HepG2 (cell line): ENCODE data around the gene STK36. TPM values are rescaled to one million over a fixed set of nuclear protein-coding genes. Genes with fewer than 3 reads are reported as not detected.

Experiments
- ATAD3A ChIP-seq: sonication (generic); formaldehyde crosslinking; IDR thresholded peaks from 2 replicates; pipeline ENCODE4 v1.4.0; 2020; ENCODE audit warnings: missing genetic modification reagents
- FOXP1 ChIP-seq, 2 experiments: fragments of 450-650 bp in 1 of 2; IDR thresholded peaks; 2 replicates each; pipeline ENCODE4 v1.6.1; 2017 to 2018; ENCODE audit warnings: antibody characterized with exemption in 1 of 2
- GTF2F1 ChIP-seq: fragments of 150-350 bp; IDR thresholded peaks from 2 replicates; pipeline ENCODE4 v1.6.1; 2014; ENCODE audit warnings: low read length
- HNF4G ChIP-seq, 2 experiments: sonication (generic) in 1 of 2; formaldehyde crosslinking in 1 of 2; IDR thresholded peaks; 2 replicates each; pipeline versions ENCODE4 v1.4.0 to v1.6.1; 2011 to 2020; ENCODE audit warnings: borderline replicate concordance in 2 of 2, low read depth in 2 of 2, mild to moderate bottlenecking in 2 of 2, low read length in 1 of 2, missing genetic modification reagents in 1 of 2, moderate library complexity in 1 of 2
- KLF9 ChIP-seq: IDR thresholded peaks from 2 replicates; pipeline ENCODE4 v1.6.1; 2016; ENCODE audit warnings: low read depth
- MAZ ChIP-seq, 2 experiments: sonication (generic) in 1 of 2; formaldehyde crosslinking in 1 of 2; IDR thresholded peaks; 2 replicates each; pipeline versions ENCODE4 v1.5.0 to v1.6.1; 2012 to 2020; ENCODE audit warnings: low read depth in 2 of 2, mild to moderate bottlenecking in 2 of 2, borderline replicate concordance in 1 of 2, improper control_type of control experiment in 1 of 2, low read length in 1 of 2, missing genetic modification reagents in 1 of 2, moderate library complexity in 1 of 2
- MIER2 ChIP-seq: IDR thresholded peaks from 2 replicates; pipeline ENCODE4 v1.6.1; 2016; ENCODE audit warnings: missing biosample characterization, missing genetic modification reagents
- PHF8 ChIP-seq: sonication (generic); formaldehyde crosslinking; IDR thresholded peaks from 2 replicates; pipeline ENCODE4 v1.5.0; 2020; ENCODE audit warnings: missing genetic modification reagents
- PTBP1 ChIP-seq: fragments of 200-400 bp; formaldehyde crosslinking; IDR thresholded peaks from 2 replicates; pipeline ENCODE4 v1.6.1; 2018; ENCODE audit warnings: low read length, low read depth; ENCODE audit not compliant: poor library complexity, severe bottlenecking
- RFXAP ChIP-seq: sonication (generic); formaldehyde crosslinking; IDR thresholded peaks from 2 replicates; pipeline ENCODE4 v1.4.0; 2020; ENCODE audit warnings: missing genetic modification reagents, borderline replicate concordance
- SP140L ChIP-seq: sonication (generic); formaldehyde crosslinking; IDR thresholded peaks from 2 replicates; pipeline ENCODE4 v1.4.0; 2020; ENCODE audit warnings: missing genetic modification reagents, borderline replicate concordance
- ZNF282 ChIP-seq: fragments of 450-650 bp; IDR thresholded peaks from 2 replicates; pipeline ENCODE4 v1.6.1; 2018; ENCODE audit not compliant: partially characterized antibody
- ZNF44 ChIP-seq: sonication (generic); formaldehyde crosslinking; IDR thresholded peaks from 2 replicates; pipeline ENCODE4 v1.5.1; 2020; ENCODE audit warnings: mild to moderate bottlenecking, missing genetic modification reagents
- ZNF615 ChIP-seq: sonication (generic); formaldehyde crosslinking; IDR thresholded peaks from 2 replicates; pipeline ENCODE4 v1.5.0; 2020; ENCODE audit warnings: mild to moderate bottlenecking, missing genetic modification reagents, borderline replicate concordance
- polyA plus RNA-seq, 8 experiments: library from polyadenylated mRNA; depleted of rRNA in 3 of 8; stranded (reverse) in 7 of 8; unstranded in 1 of 8; fragments of >200 nt; fragmentation: Illumina TruSeq in 4 of 8; extraction: Trizol in 4 of 8; gene quantifications; 2 replicates each; pipeline versions ENCODE4 v1.2.1 to v1.2.3, GENCODE V29; 2011 to 2016; ENCODE audit warnings: low read depth in 4 of 8, missing spikeins in 1 of 8, mixed read lengths in 1 of 8; ENCODE audit not compliant: insufficient read depth in 1 of 8
- total RNA-seq, 5 experiments: library from RNA; depleted of rRNA; stranded (reverse); fragments of >200 nt; fragmentation: Illumina TruSeq; extraction: Trizol; gene quantifications; 2 replicates each; pipeline ENCODE4 v1.2.3, GENCODE V29; 2016; ENCODE audit warnings: low read depth in 1 of 5
- TF ChIP-seq, protein P1 (sequence below): sonication (generic); formaldehyde crosslinking; IDR thresholded peaks from 2 replicates; pipeline ENCODE4 v1.8.1; 2023; ENCODE audit warnings: mild to moderate bottlenecking, missing genetic modification reagents
- TF ChIP-seq, protein P2 (sequence below): sonication (generic); formaldehyde crosslinking; conservative IDR thresholded peaks from 2 replicates; pipeline ENCODE4 v1.4.0; 2020; ENCODE audit warnings: missing genetic modification reagents
- TF ChIP-seq, protein P3 (sequence below): IDR thresholded peaks from 2 replicates; pipeline ENCODE4 v1.6.1; 2016; ENCODE audit warnings: low read depth, missing genetic modification reagents, missing compliant biosample characterization
- TF ChIP-seq, protein P4 (sequence below): sonication (generic); formaldehyde crosslinking; IDR thresholded peaks from 2 replicates; pipeline ENCODE4 v1.5.1; 2020; ENCODE audit warnings: mild to moderate bottlenecking, moderate library complexity, missing genetic modification reagents

Gene STK36
- total and polyA plus RNA-seq, 2 of the 13 experiments (the other 11 are each of a cell fraction or from before 2014, with no cell fraction given) = 45.9 to 83.5 TPM

DNA sequence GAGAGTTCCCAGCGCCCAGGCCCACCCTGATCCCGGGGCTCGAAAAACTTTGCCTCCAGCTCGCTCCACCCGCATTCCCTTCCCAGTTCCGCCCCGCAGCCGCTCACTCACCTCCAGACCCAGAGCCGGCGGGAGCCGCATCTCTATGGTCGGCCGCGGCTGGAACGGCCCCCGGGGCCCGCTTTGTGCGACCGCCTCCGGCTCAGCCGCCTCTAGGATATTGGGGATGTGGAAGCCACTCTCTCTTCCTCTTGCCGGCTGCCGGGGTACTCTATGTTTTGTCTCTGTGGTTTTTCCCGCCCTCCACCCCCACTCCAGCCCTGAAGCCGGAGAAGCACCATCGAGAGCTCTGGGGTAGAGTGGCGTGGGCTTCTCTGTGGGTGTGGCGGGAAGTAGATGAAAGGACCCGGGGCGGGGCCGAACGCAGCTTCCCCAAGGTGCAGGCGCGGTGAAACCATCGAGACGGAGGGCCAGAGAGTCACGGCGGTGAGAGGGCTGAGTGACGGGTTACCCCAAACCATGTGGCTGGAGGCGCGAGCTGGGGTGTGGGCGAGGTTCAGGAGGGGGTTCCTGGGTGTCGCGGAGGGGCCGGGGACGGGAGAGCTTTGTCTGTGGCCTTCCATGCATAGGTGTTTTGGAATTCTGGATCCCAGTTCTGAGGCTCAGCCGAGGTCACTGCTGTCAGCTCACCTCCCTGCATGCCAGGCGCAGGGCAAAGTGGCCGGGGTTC lies 12.5 kb upstream of the STK36 start, which contains the start of the genes BCS1L and ZNF142 (continued):
- TF ChIP-seq HNF4G (IDR thresholded peaks at IDR 0.05; ENCODE audit: borderline replicate concordance, low read depth, low read length) = no peak
- no peak; the same call in none of the 2 replicates for TF ChIP-seq HNF4G (CRISPR knock-in tag; IDR thresholded peaks at IDR 0.05; ENCODE audit: borderline replicate concordance, low read depth)
- no peak for TF ChIP-seq FOXP1 (IDR thresholded peaks at IDR 0.05)
- TF ChIP-seq FOXP1 (CRISPR knock-in tag; IDR thresholded peaks at IDR 0.05) = peak; percentile 16
- TF ChIP-seq, protein P1, sequence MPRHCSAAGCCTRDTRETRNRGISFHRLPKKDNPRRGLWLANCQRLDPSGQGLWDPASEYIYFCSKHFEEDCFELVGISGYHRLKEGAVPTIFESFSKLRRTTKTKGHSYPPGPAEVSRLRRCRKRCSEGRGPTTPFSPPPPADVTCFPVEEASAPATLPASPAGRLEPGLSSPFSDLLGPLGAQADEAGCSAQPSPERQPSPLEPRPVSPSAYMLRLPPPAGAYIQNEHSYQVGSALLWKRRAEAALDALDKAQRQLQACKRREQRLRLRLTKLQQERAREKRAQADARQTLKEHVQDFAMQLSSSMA = 0 out of 2 replicates have a peak, but pooled peaks have one; percentile 48
- TF ChIP-seq MIER2 (CRISPR knock-in tag) = no peak
- peak; percentile 48; the same call in 1 of the 2 replicates for TF ChIP-seq RFXAP (CRISPR knock-in tag)
- TF ChIP-seq, protein P2, sequence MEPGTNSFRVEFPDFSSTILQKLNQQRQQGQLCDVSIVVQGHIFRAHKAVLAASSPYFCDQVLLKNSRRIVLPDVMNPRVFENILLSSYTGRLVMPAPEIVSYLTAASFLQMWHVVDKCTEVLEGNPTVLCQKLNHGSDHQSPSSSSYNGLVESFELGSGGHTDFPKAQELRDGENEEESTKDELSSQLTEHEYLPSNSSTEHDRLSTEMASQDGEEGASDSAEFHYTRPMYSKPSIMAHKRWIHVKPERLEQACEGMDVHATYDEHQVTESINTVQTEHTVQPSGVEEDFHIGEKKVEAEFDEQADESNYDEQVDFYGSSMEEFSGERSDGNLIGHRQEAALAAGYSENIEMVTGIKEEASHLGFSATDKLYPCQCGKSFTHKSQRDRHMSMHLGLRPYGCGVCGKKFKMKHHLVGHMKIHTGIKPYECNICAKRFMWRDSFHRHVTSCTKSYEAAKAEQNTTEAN (CRISPR knock-in tag) = peak; percentile 68; the same call in 1 of the 2 replicates
- peak; percentile 49; the same call in 1 of the 2 replicates for TF ChIP-seq ZNF615 (CRISPR knock-in tag)
- 0 out of 2 replicates have a peak, but pooled peaks have one; percentile 29 for TF ChIP-seq KLF9 (CRISPR knock-in tag)
- no peak for TF ChIP-seq GTF2F1
- peak; percentile 12; the same call in 1 of the 2 replicates for TF ChIP-seq MAZ (IDR thresholded peaks at IDR 0.05; ENCODE audit: borderline replicate concordance, low read depth, low read length)
- TF ChIP-seq MAZ (CRISPR knock-in tag; IDR thresholded peaks at IDR 0.05; ENCODE audit: low read depth) = peak; percentile 55; the same call in 1 of the 2 replicates
- TF ChIP-seq, protein P3, sequence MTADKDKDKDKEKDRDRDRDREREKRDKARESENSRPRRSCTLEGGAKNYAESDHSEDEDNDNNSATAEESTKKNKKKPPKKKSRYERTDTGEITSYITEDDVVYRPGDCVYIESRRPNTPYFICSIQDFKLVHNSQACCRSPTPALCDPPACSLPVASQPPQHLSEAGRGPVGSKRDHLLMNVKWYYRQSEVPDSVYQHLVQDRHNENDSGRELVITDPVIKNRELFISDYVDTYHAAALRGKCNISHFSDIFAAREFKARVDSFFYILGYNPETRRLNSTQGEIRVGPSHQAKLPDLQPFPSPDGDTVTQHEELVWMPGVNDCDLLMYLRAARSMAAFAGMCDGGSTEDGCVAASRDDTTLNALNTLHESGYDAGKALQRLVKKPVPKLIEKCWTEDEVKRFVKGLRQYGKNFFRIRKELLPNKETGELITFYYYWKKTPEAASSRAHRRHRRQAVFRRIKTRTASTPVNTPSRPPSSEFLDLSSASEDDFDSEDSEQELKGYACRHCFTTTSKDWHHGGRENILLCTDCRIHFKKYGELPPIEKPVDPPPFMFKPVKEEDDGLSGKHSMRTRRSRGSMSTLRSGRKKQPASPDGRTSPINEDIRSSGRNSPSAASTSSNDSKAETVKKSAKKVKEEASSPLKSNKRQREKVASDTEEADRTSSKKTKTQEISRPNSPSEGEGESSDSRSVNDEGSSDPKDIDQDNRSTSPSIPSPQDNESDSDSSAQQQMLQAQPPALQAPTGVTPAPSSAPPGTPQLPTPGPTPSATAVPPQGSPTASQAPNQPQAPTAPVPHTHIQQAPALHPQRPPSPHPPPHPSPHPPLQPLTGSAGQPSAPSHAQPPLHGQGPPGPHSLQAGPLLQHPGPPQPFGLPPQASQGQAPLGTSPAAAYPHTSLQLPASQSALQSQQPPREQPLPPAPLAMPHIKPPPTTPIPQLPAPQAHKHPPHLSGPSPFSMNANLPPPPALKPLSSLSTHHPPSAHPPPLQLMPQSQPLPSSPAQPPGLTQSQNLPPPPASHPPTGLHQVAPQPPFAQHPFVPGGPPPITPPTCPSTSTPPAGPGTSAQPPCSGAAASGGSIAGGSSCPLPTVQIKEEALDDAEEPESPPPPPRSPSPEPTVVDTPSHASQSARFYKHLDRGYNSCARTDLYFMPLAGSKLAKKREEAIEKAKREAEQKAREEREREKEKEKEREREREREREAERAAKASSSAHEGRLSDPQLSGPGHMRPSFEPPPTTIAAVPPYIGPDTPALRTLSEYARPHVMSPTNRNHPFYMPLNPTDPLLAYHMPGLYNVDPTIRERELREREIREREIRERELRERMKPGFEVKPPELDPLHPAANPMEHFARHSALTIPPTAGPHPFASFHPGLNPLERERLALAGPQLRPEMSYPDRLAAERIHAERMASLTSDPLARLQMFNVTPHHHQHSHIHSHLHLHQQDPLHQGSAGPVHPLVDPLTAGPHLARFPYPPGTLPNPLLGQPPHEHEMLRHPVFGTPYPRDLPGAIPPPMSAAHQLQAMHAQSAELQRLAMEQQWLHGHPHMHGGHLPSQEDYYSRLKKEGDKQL (CRISPR knock-in tag) = no peak
- TF ChIP-seq, protein P4, sequence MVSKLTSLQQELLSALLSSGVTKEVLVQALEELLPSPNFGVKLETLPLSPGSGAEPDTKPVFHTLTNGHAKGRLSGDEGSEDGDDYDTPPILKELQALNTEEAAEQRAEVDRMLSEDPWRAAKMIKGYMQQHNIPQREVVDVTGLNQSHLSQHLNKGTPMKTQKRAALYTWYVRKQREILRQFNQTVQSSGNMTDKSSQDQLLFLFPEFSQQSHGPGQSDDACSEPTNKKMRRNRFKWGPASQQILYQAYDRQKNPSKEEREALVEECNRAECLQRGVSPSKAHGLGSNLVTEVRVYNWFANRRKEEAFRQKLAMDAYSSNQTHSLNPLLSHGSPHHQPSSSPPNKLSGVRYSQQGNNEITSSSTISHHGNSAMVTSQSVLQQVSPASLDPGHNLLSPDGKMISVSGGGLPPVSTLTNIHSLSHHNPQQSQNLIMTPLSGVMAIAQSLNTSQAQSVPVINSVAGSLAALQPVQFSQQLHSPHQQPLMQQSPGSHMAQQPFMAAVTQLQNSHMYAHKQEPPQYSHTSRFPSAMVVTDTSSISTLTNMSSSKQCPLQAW (CRISPR knock-in tag) = peak; percentile 80; the same call in 1 of the 2 replicates
- TF ChIP-seq SP140L (CRISPR knock-in tag) = no peak
- peak; percentile 66 for TF ChIP-seq ZNF44
- TF ChIP-seq ATAD3A (CRISPR knock-in tag) = no peak
- peak; percentile 89 for TF ChIP-seq PHF8 (CRISPR knock-in tag)
- TF ChIP-seq ZNF282 = no peak
- TF ChIP-seq PTBP1 = peak; percentile 61
